Left ventricle myocardium inferior (tissue), 1 donor: ENCODE data around the gene TBX20. TPM values are rescaled to one million over a fixed set of nuclear protein-coding genes. Genes with fewer than 3 reads are reported as not detected.
A peak's percentile ranks its signal among the peaks of the same experiment; 100 is the strongest.

Source experiments
- DNase-seq: peaks from one replicate; pipeline ENCODE4 v3.0.0-alpha.2; 2020
- H3K27ac ChIP-seq: fragments of 200-600 bp; replicated peaks from 2 replicates; pipeline ENCODE4 v1.8.0; 2021
- H3K27me3 ChIP-seq: fragments of 200-600 bp; 2 replicates; pipeline ENCODE4 v1.8.0; 2021; ENCODE audit warnings: low read depth
- H3K36me3 ChIP-seq: fragments of 200-600 bp; 2 replicates; pipeline ENCODE4 v1.8.0; 2021
- H3K4me1 ChIP-seq: fragments of 200-600 bp; 2 replicates; pipeline ENCODE4 v1.8.0; 2021
- H3K4me3 ChIP-seq: fragments of 200-600 bp; 2 replicates; pipeline ENCODE4 v1.8.0; 2021; ENCODE audit warnings: mild to moderate bottlenecking, moderate library complexity
- H3K9me3 ChIP-seq: fragments of 200-600 bp; replicated peaks from 2 replicates; pipeline ENCODE4 v1.8.0; 2021
- intact Hi-C: fragments of 100-400 bp; cut with micrococcal nuclease; formaldehyde crosslinking; loops from one replicate; pipeline ENCODE4 v1.11.0; 2022
- total RNA-seq: library from RNA; stranded (reverse); fragmentation: NEBNext Ultra II Directional; extraction: Animal tissue kit (Norgen Biotek cat#: 25700); gene quantifications from one replicate; pipeline ENCODE4 v1.2.1, GENCODE V29; 2021
- TF ChIP-seq, protein P1 (sequence below): fragments of 200-600 bp; IDR thresholded peaks from 2 replicates; pipeline ENCODE4 v1.8.0; 2021; ENCODE audit warnings: antibody characterized with exemption, mild to moderate bottlenecking, borderline replicate concordance
- donor health status: DM: no; HTN: yes; CAD: no; lungs with severe emphysema.

Gene TBX20
- total RNA-seq, 1 donor from 2014 or later: 83.9 TPM

DNA sequence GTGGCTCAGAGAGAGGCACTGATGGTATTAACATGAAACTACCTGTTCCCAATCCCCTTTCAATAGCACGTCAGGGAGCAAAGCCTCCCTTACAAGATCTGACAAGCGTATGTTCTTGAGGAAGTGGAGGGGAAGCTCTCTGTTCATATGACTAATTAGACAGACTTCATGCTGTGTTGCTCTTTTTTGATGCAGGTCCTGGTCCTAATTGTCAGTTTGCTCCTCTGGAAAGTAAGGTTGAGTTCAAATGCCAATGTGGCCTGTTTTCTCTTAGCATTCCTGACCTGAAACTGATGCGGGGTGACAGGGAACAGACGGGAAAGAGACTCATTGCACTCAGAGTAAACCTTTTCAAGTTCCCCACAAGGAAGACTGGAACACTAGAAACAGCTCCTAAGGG lies 27.0 kb upstream of the TBX20 start:
- no peak for DNase-seq
- TF ChIP-seq, protein P1, sequence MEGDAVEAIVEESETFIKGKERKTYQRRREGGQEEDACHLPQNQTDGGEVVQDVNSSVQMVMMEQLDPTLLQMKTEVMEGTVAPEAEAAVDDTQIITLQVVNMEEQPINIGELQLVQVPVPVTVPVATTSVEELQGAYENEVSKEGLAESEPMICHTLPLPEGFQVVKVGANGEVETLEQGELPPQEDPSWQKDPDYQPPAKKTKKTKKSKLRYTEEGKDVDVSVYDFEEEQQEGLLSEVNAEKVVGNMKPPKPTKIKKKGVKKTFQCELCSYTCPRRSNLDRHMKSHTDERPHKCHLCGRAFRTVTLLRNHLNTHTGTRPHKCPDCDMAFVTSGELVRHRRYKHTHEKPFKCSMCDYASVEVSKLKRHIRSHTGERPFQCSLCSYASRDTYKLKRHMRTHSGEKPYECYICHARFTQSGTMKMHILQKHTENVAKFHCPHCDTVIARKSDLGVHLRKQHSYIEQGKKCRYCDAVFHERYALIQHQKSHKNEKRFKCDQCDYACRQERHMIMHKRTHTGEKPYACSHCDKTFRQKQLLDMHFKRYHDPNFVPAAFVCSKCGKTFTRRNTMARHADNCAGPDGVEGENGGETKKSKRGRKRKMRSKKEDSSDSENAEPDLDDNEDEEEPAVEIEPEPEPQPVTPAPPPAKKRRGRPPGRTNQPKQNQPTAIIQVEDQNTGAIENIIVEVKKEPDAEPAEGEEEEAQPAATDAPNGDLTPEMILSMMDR: no peak
- no peaks in the 10 kb centered on the region for H3K9me3 ChIP-seq
- H3K4me1 ChIP-seq: peaks cover 22% of the 10 kb centered on the region
- H3K27ac ChIP-seq: no peak overlapping the region
- H3K4me3 ChIP-seq: no peak overlapping the region
- no peaks in the 10 kb centered on the region for H3K36me3 ChIP-seq
- intact Hi-C loops: no loop called here
- no peaks in the 10 kb centered on the region for H3K27me3 ChIP-seq

DNA sequence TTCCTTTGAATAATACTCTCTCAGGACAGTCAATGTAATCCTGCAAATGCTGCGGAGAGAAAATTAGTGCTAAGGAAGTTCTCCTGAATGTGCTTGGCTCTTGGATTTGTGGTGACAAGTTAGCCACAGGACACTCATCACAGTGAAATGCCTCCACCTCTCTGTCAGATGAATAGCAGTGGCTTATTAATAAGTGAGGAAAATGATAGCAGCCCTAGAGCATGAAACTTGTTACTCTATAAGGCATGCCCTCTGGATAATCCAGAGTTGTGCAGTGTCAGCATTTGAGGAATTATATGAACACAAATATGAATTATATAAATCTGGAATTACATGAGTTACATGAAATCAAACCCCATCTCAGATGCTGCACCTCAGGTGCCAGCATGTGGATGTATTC lies 23.5 kb upstream of the TBX20 start:
- H3K36me3 ChIP-seq: no peaks in the 10 kb centered on the region
- H3K27me3 ChIP-seq: no peaks in the 10 kb centered on the region
- TF ChIP-seq, protein P1: no peak
- no peak for DNase-seq
- H3K27ac ChIP-seq: no peak overlapping the region
- H3K4me3 ChIP-seq: no peak overlapping the region
- intact Hi-C loops: no loop called here
- no peaks in the 10 kb centered on the region for H3K9me3 ChIP-seq
- peaks cover 13% of the 10 kb centered on the region for H3K4me1 ChIP-seq

DNA sequence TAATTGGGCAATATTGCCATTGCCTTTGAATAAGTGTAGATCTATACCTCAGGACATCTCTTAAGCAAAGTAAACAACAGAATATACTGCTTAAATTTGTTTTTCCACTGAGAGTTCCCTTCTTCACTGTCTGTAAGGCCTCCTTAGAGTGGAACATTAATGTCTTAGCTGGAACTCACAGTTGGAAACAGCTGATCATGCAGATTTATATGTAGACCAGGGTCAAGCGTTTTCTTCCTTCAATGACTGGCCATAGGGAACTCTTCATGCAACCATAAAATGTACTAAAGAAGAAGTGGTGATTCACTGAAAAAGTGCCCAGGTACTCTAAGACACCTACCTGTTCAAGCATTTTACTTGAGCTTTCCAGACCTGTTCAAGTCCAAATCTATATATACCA lies 18.3 kb upstream of the TBX20 start:
- intact Hi-C loops: no loop called here
- Histone ChIP-seq H3K27ac (no peak overlapping the region), H3K36me3 (no peaks in the 10 kb centered on the region), H3K27me3 (no peaks in the 10 kb centered on the region), H3K4me3 (no peak overlapping the region), H3K4me1 (peaks cover 3% of the 10 kb centered on the region), H3K9me3 (no peaks in the 10 kb centered on the region)
- TF ChIP-seq, protein P1: no peak
- DNase-seq: no peak

DNA sequence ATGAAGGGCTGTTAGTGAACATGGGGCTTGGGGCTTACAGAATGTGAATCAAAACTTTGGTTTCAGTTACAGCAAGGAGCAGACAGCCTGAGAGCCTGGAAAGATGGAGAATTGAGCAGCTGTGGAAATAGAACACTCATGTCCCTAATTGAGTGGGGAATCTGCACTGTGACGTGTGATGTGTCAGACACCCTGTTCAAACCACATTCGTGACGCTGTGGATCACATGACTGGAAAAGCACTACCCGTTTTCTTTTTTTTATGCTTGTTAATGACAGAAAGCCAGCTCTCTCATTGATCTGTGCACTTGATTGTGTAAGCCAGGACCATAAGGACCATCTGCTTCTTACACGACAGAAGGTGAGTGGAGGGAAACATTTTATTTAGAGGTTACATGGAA lies 15.1 kb upstream of the TBX20 start:
- Histone ChIP-seq H3K9me3 (no peaks in the 10 kb centered on the region), H3K4me3 (no peak overlapping the region), H3K36me3 (no peaks in the 10 kb centered on the region), H3K27me3 (peaks cover 7% of the 10 kb centered on the region), H3K27ac (no peak overlapping the region), H3K4me1 (peaks cover 2% of the 10 kb centered on the region)
- no peak for DNase-seq
- intact Hi-C loops: no loop called here
- TF ChIP-seq, protein P1: no peak

DNA sequence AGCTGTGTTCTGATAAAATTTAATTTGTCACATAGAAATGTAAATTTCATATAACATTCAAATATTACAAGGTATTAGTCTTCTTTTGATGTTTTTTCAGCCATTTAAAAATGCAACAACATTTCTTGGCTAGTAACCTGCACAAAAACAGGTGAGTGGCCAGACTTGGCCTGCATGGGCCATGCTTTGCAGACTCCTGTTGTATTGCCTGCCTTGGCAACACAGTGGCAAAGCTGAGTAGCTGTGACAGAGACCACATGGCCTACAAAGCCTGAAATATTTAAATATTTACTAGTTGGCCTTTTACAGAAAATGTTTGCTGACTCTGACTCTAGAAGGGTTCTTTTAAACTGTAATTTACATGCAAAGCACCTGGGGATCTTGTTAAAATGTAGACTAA lies 13.5 kb upstream of the TBX20 start:
- Histone ChIP-seq H3K27me3 (peaks cover 22% of the 10 kb centered on the region), H3K36me3 (no peaks in the 10 kb centered on the region), H3K27ac (no peak overlapping the region), H3K4me1 (peaks cover 12% of the 10 kb centered on the region), H3K9me3 (no peaks in the 10 kb centered on the region), H3K4me3 (no peak overlapping the region)
- DNase-seq: no peak
- intact Hi-C loops: no loop called here
- TF ChIP-seq, protein P1: no peak

DNA sequence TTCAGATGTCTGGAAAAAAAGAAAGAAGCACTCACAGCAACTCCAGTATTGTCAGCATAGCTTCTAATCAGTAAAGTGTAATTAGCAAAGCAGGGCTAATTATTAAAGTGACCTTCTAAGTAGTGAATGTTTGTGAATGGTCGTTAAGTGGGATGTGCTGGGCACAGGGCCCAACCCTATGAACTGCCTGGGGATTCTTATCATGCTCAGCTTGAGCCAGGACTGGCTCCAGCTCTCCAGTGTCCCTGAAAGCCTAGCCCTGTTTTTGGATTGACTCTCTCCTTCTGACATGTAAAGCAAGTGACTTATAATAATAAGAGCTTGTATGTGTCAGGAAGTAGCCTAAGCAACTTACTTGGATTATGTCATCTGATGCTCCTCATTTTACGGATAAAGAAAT lies 9.5 kb upstream of the TBX20 start:
- no peak overlapping the region for H3K4me3 ChIP-seq
- H3K9me3 ChIP-seq: no peaks in the 10 kb centered on the region
- peak overlapping the region; percentile 92 for H3K27ac ChIP-seq
- H3K36me3 ChIP-seq: no peaks in the 10 kb centered on the region
- TF ChIP-seq, protein P1: no peak
- H3K27me3 ChIP-seq: peaks cover 60% of the 10 kb centered on the region
- DNase-seq: peak; percentile 55
- H3K4me1 ChIP-seq: peaks cover 28% of the 10 kb centered on the region
- intact Hi-C loops: no loop called here
